H9 (cell line): ENCODE measurements around the gene PRSS23. TPM values are rescaled to one million over a fixed set of nuclear protein-coding genes. Genes with fewer than 3 reads are reported as not detected.

Experiments
- DNase-seq: peaks from one replicate; pipeline ENCODE4 v3.0.0-alpha.2; 2017
- H2AFZ ChIP-seq: one replicate; pipeline ENCODE4 v1.6.1; 2013; ENCODE audit warnings: mild to moderate bottlenecking, low read length, control low read depth, moderate library complexity
- H2AK5ac ChIP-seq: 2 replicates; pipeline ENCODE4 v1.6.1; 2013; ENCODE audit warnings: low read length, control low read depth, mixed read lengths; ENCODE audit not compliant: insufficient read length
- H2BK120ac ChIP-seq: one replicate; pipeline ENCODE4 v1.6.1; 2013; ENCODE audit warnings: low read depth, mild to moderate bottlenecking, low read length, control low read depth, inconsistent platforms; ENCODE audit not compliant: poor library complexity, severe bottlenecking
- H2BK12ac ChIP-seq: 2 replicates; pipeline ENCODE4 v1.6.1; 2013; ENCODE audit warnings: low read length, control low read depth, mixed read lengths, low read depth; ENCODE audit not compliant: insufficient read length
- H2BK15ac ChIP-seq: 2 replicates; pipeline ENCODE4 v1.6.1; 2013; ENCODE audit warnings: low read depth, low read length, control low read depth
- H2BK20ac ChIP-seq: one replicate; pipeline ENCODE4 v1.6.1; 2013; ENCODE audit warnings: low read depth, mild to moderate bottlenecking, low read length, control low read depth, inconsistent platforms; ENCODE audit not compliant: poor library complexity, severe bottlenecking
- H2BK5ac ChIP-seq: 2 replicates; pipeline ENCODE4 v1.6.1; 2013; ENCODE audit warnings: low read length, control low read depth, mixed read lengths; ENCODE audit not compliant: insufficient read length
- H3K14ac ChIP-seq: 2 replicates; pipeline ENCODE4 v1.6.1; 2013; ENCODE audit warnings: low read length, control low read depth; ENCODE audit not compliant: insufficient read depth
- H3K18ac ChIP-seq: 2 replicates; pipeline ENCODE4 v1.6.1; 2013; ENCODE audit warnings: low read depth, mild to moderate bottlenecking, mixed read lengths, low read length, control low read depth; ENCODE audit not compliant: insufficient read length
- H3K23ac ChIP-seq: 2 replicates; pipeline ENCODE4 v1.6.1; 2013; ENCODE audit warnings: low read length, control low read depth, mixed read lengths, low read depth; ENCODE audit not compliant: insufficient read length
- H3K23me2 ChIP-seq: 2 replicates; pipeline ENCODE4 v1.6.1; 2013; ENCODE audit warnings: low read depth, mild to moderate bottlenecking, mixed read lengths, low read length, control low read depth; ENCODE audit not compliant: insufficient read length, poor library complexity, severe bottlenecking
- H3K27ac ChIP-seq: 2 replicates; pipeline ENCODE4 v1.5.1; 2013; ENCODE audit warnings: low read length, control low read depth, mixed read lengths, low read depth; ENCODE audit not compliant: insufficient read length
- H3K27me3 ChIP-seq: 2 replicates; pipeline ENCODE4 v1.6.1; 2013; ENCODE audit warnings: low read length, control low read depth, inconsistent platforms; ENCODE audit not compliant: insufficient read depth
- H3K4ac ChIP-seq: 2 replicates; pipeline ENCODE4 v1.6.1; 2013; ENCODE audit warnings: low read depth, mild to moderate bottlenecking, control low read depth, inconsistent platforms, low read length, moderate library complexity
- H3K4me1 ChIP-seq: 2 replicates; pipeline ENCODE4 v1.6.1; 2013; ENCODE audit warnings: low read length, control low read depth, inconsistent platforms; ENCODE audit not compliant: insufficient read depth
- H3K4me2 ChIP-seq: 2 replicates; pipeline ENCODE4 v1.6.1; 2013; ENCODE audit warnings: low read length, control low read depth, mixed read lengths; ENCODE audit not compliant: insufficient read length, insufficient read depth
- H3K56ac ChIP-seq: 2 replicates; pipeline ENCODE4 v1.6.1; 2013; ENCODE audit warnings: low read depth, mild to moderate bottlenecking, mixed read lengths, low read length, control low read depth; ENCODE audit not compliant: insufficient read length
- H3K79me1 ChIP-seq: 2 replicates; pipeline ENCODE4 v1.6.1; 2013; ENCODE audit warnings: low read depth, mild to moderate bottlenecking, moderate library complexity, low read length, control low read depth, inconsistent platforms; ENCODE audit not compliant: insufficient read depth, poor library complexity, severe bottlenecking
- H3K79me2 ChIP-seq: 2 replicates; pipeline ENCODE4 v1.6.1; 2013; ENCODE audit warnings: low read length, control low read depth, inconsistent platforms; ENCODE audit not compliant: insufficient read depth
- H3K9ac ChIP-seq: 2 replicates; pipeline ENCODE4 v1.6.1; 2013; ENCODE audit warnings: low read length, control low read depth, mixed read lengths; ENCODE audit not compliant: insufficient read length; ENCODE audit errors: extremely low read depth
- H3K9me3 ChIP-seq: one replicate; pipeline ENCODE4 v1.6.1; 2013; ENCODE audit warnings: low read depth, low read length, inconsistent platforms; ENCODE audit not compliant: control insufficient read depth
- H3T11ph ChIP-seq: one replicate; pipeline ENCODE4 v1.6.1; 2013; ENCODE audit warnings: mild to moderate bottlenecking, low read length, control low read depth, inconsistent platforms
- H4K20me1 ChIP-seq: one replicate; pipeline ENCODE4 v1.6.1; 2013; ENCODE audit not compliant: control insufficient read depth, insufficient read length, insufficient read depth
- H4K5ac ChIP-seq: 2 replicates; pipeline ENCODE4 v1.6.1; 2013; ENCODE audit warnings: low read depth, mild to moderate bottlenecking, mixed read lengths, low read length, control low read depth; ENCODE audit not compliant: insufficient read length
- H4K8ac ChIP-seq: replicated peaks from 2 replicates; pipeline ENCODE4 v1.6.1; 2013; ENCODE audit warnings: low read length, control low read depth, mixed read lengths, low read depth; ENCODE audit not compliant: insufficient read length
- H4K91ac ChIP-seq: 2 replicates; pipeline ENCODE4 v1.6.1; 2013; ENCODE audit warnings: low read depth, mild to moderate bottlenecking, moderate library complexity, mixed read lengths, low read length, control low read depth; ENCODE audit not compliant: insufficient read length
- H3K27ac Mint-ChIP-seq, 3 experiments: 2 replicates in 2 of 3; 3 replicates in 1 of 3; pipeline ENCODE4 v1.8.0; 2020 to 2021; ENCODE audit warnings: mixed read lengths in 3 of 3, mild to moderate bottlenecking in 1 of 3, moderate library complexity in 1 of 3
- H3K27me3 Mint-ChIP-seq: 2 replicates; pipeline ENCODE4 v1.8.0; 2021; ENCODE audit warnings: low read depth, mild to moderate bottlenecking, moderate library complexity, mixed read lengths
- H3K36me3 Mint-ChIP-seq, 3 experiments: 2 replicates in 2 of 3; 3 replicates in 1 of 3; pipeline ENCODE4 v1.8.0; 2020 to 2021; ENCODE audit warnings: low read depth in 3 of 3, mixed read lengths in 3 of 3; ENCODE audit not compliant: insufficient read depth in 1 of 3
- H3K4me1 Mint-ChIP-seq, 2 experiments: 2 replicates each; pipeline ENCODE4 v1.8.0; 2020; ENCODE audit warnings: mixed read lengths in 2 of 2
- H3K4me3 Mint-ChIP-seq, 2 experiments: 2 replicates in 1 of 2; 3 replicates in 1 of 2; pipeline ENCODE4 v1.8.0; 2020 to 2021; ENCODE audit warnings: mild to moderate bottlenecking in 2 of 2, mixed read lengths in 2 of 2, moderate library complexity in 1 of 2
- H3K9me3 Mint-ChIP-seq, 2 experiments: 2 replicates in 1 of 2; 3 replicates in 1 of 2; pipeline ENCODE4 v1.8.0; 2020; ENCODE audit warnings: mild to moderate bottlenecking in 2 of 2, mixed read lengths in 2 of 2, moderate library complexity in 1 of 2
- WGBS: extraction: QIAGEN DNeasy Blood & Tissue Kit; methylation state at CpG from one replicate; pipeline ENCODE4 v1.1.7; 2013; ENCODE audit warnings: missing lambda C conversion rate, low lambda C conversion rate, mixed read lengths; ENCODE audit not compliant: insufficient read length; ENCODE audit errors: extremely low coverage; 5-methylcytosine and 5-hydroxymethylcytosine counted together
- total RNA-seq: library from RNA; stranded (reverse); gene quantifications from 2 replicates; pipeline ENCODE4 v1.2.1, GENCODE V29; 2021
- TF ChIP-seq, protein P1 (sequence below): fragments of 200-600 bp; sonication (generic); conservative IDR thresholded peaks from 3 replicates; pipeline ENCODE4 v1.8.0; 2021; ENCODE audit warnings: antibody characterized with exemption, mild to moderate bottlenecking

The PRSS23 gene
- total RNA-seq, 1 experiment from 2014 or later = 6.9 TPM

DNA sequence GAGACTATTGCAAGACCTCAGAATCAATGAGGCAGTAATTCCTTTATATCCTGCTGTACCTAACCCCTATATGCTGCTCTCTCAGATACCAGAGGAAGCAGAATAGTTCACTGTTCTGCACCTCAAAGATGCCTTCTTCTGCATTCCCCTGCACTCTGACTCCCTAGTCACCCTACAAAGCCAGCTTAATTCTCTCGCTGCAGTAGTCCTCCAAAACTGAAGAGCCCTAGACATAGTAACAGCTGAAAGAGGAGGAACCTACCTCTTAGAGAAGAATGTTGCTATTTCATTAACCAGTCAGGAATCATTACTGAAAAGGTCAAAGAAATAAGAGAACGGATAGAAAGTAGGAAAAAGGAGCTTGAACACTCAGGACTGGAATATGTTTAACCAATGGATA is 49.3 kb downstream of the PRSS23 start:
- Histone ChIP-seq H3K79me2 (no peaks in the 10 kb centered on the region), H3K18ac (no peak overlapping the region), H3K4me2 (no peak overlapping the region), H3K9ac (no peak overlapping the region), H2BK5ac (no peak overlapping the region), H2BK120ac (no peak overlapping the region), H3K23me2 (no peaks in the 10 kb centered on the region), H2AK5ac (no peak overlapping the region), H3K27me3 (no peaks in the 10 kb centered on the region), H3K79me1 (no peaks in the 10 kb centered on the region), H3K23ac (no peak overlapping the region), H3K14ac (no peak overlapping the region), H3T11ph (no peak overlapping the region), H2BK15ac (no peak overlapping the region), H4K20me1 (no peaks in the 10 kb centered on the region), H2AFZ (no peak overlapping the region), H3K4ac (no peak overlapping the region), H2BK20ac (no peak overlapping the region), H2BK12ac (no peak overlapping the region), H3K4me1 (no peaks in the 10 kb centered on the region), H3K56ac (no peak overlapping the region), H3K27ac (no peak overlapping the region), H4K91ac (no peak overlapping the region), H4K8ac (no peak overlapping the region), H3K9me3 (no peaks in the 10 kb centered on the region), H4K5ac (no peak overlapping the region)
- no peaks in the 10 kb centered on the region for H3K36me3 Mint-ChIP-seq
- H3K9me3 Mint-ChIP-seq = no peaks in the 10 kb centered on the region
- no CpG with 5 or more reads among the region's 2 CpGs for WGBS
- H3K4me3 Mint-ChIP-seq = no peak overlapping the region
- no peaks in the 10 kb centered on the region for H3K27me3 Mint-ChIP-seq
- no peak for DNase-seq
- no peak overlapping the region for H3K27ac Mint-ChIP-seq
- peaks cover 10 to 11% of the 10 kb centered on the region in 2 experiments for H3K4me1 Mint-ChIP-seq
- TF ChIP-seq, protein P1, sequence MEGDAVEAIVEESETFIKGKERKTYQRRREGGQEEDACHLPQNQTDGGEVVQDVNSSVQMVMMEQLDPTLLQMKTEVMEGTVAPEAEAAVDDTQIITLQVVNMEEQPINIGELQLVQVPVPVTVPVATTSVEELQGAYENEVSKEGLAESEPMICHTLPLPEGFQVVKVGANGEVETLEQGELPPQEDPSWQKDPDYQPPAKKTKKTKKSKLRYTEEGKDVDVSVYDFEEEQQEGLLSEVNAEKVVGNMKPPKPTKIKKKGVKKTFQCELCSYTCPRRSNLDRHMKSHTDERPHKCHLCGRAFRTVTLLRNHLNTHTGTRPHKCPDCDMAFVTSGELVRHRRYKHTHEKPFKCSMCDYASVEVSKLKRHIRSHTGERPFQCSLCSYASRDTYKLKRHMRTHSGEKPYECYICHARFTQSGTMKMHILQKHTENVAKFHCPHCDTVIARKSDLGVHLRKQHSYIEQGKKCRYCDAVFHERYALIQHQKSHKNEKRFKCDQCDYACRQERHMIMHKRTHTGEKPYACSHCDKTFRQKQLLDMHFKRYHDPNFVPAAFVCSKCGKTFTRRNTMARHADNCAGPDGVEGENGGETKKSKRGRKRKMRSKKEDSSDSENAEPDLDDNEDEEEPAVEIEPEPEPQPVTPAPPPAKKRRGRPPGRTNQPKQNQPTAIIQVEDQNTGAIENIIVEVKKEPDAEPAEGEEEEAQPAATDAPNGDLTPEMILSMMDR = no peak

Other genes with a start within 250 kb of the PRSS23 start
- 2.2 and 2.8 TPM in 2 replicates for gene ME3, start 127.9 kb upstream of the PRSS23 start, total RNA-seq
- 3.9 and 4.5 TPM in 2 replicates for gene FZD4, start 154.9 kb downstream of the PRSS23 start, total RNA-seq
- gene TMEM135, start 237.4 kb downstream of the PRSS23 start, total RNA-seq = 20.9 and 25.2 TPM in 2 replicates